ENCODE measurements around the gene OTOG.

Gene OTOG

DNA sequence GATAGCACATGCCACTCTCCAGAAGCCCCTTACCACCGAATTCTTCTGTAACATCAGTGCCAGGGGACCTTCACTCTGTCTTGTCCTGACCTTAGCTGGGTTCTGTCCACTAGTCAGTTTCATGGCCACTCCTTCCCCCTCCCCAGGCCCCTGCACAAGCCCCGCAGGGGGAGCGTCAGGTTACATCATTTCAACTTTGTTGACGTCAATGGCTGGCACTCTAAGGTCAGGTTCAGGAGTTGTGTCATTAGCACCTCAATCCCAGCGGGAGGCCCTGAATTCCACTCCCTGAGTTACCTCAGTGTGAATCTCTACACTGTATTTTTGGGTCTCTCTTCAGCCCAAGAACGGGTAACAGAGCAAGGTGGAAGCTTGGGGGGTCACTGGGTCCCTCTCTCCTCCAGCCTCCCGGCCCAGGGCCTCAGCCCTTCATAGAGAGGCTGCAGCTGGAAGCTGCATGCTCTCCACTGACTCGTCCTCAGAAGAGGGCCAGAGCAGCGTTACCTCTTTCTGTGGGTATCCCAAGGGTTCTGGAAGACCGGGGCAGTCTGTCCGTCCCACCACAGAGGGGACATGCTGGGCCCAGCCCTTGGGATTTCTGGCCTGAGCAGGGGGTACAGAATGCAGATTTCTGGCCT, 13.2 kb upstream of the OTOG start:
- Histone ChIP-seq H3K9me3 (ENCODE audit: insufficient read depth, low read length, severe bottlenecking) (no peaks in the 10 kb centered on the region), H3K27me3 (ENCODE audit: insufficient read depth, low read length, poor library complexity) (peaks cover 20% of the 10 kb centered on the region), H4K20me1 (ENCODE audit: insufficient read depth, low read length) (no peaks in the 10 kb centered on the region), H3K9ac (ENCODE audit: low read depth, low read length) (no peak overlapping the region), H3K79me2 (ENCODE audit: insufficient read depth, low read length) (no peaks in the 10 kb centered on the region), H3K4me3 (ENCODE audit: low read depth in 1 of 2, low read length in 2 of 2) (no peak overlapping the region), H3K27ac (ENCODE audit: low read length) (no peak overlapping the region), H3K36me3 (ENCODE audit: insufficient read depth, low read length) (no peaks in the 10 kb centered on the region), H3K4me1 (ENCODE audit: insufficient read depth, low read length) (no peaks in the 10 kb centered on the region), H3K4me2 (ENCODE audit: insufficient read depth, low read length) (no peak overlapping the region), H2AFZ (ENCODE audit: low read depth, low read length) (no peak overlapping the region)
- TF ChIP-seq, protein P1, sequence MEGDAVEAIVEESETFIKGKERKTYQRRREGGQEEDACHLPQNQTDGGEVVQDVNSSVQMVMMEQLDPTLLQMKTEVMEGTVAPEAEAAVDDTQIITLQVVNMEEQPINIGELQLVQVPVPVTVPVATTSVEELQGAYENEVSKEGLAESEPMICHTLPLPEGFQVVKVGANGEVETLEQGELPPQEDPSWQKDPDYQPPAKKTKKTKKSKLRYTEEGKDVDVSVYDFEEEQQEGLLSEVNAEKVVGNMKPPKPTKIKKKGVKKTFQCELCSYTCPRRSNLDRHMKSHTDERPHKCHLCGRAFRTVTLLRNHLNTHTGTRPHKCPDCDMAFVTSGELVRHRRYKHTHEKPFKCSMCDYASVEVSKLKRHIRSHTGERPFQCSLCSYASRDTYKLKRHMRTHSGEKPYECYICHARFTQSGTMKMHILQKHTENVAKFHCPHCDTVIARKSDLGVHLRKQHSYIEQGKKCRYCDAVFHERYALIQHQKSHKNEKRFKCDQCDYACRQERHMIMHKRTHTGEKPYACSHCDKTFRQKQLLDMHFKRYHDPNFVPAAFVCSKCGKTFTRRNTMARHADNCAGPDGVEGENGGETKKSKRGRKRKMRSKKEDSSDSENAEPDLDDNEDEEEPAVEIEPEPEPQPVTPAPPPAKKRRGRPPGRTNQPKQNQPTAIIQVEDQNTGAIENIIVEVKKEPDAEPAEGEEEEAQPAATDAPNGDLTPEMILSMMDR (IDR thresholded peaks at IDR 0.05; ENCODE audit: borderline replicate concordance, extremely low read depth, low read length, poor library complexity, severe bottlenecking), result no peak
- no peak for TF ChIP-seq EZH2 (IDR thresholded peaks at IDR 0.05; ENCODE audit: borderline replicate concordance, low read depth, low read length, severe bottlenecking)
- DNase-seq, result no peak
- ATAC-seq (ENCODE audit: insufficient read depth, low read depth), result no peak

DNA sequence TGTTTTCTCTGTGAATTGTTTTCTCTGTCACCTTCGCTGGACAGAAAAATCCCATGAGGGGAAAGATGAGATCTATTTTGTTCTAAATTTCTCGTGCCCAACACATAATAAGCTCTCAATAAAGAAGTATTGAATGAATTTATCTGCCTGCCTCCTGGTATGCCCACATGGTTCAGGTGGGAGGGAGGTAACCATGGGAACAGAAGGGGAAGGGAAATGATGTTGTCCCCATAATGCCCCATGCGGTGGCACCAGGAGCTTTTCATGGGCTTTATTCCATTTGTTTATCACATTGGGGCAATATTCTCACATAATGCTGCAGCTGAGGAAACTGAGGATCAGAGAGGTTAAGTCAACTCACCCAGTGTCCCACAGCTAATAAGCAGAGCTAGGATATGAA, 11.6 kb upstream of the OTOG start:
- DNase-seq (no peak), ATAC-seq (ENCODE audit: insufficient read depth, low read depth) (no peak)
- Histone ChIP-seq H3K4me3 (ENCODE audit: low read depth in 1 of 2, low read length in 2 of 2) (no peak overlapping the region), H3K79me2 (ENCODE audit: insufficient read depth, low read length) (no peaks in the 10 kb centered on the region), H3K9me3 (ENCODE audit: insufficient read depth, low read length, severe bottlenecking) (no peaks in the 10 kb centered on the region), H4K20me1 (ENCODE audit: insufficient read depth, low read length) (no peaks in the 10 kb centered on the region), H2AFZ (ENCODE audit: low read depth, low read length) (no peak overlapping the region), H3K36me3 (ENCODE audit: insufficient read depth, low read length) (no peaks in the 10 kb centered on the region), H3K9ac (ENCODE audit: low read depth, low read length) (no peak overlapping the region), H3K27me3 (ENCODE audit: insufficient read depth, low read length, poor library complexity) (peaks cover 10% of the 10 kb centered on the region), H3K27ac (ENCODE audit: low read length) (no peak overlapping the region), H3K4me1 (ENCODE audit: insufficient read depth, low read length) (no peaks in the 10 kb centered on the region), H3K4me2 (ENCODE audit: insufficient read depth, low read length) (no peak overlapping the region)
- no peak for TF ChIP-seq EZH2 (IDR thresholded peaks at IDR 0.05; ENCODE audit: borderline replicate concordance, low read depth, low read length, severe bottlenecking)
- TF ChIP-seq, protein P1 (IDR thresholded peaks at IDR 0.05; ENCODE audit: borderline replicate concordance, extremely low read depth, low read length, poor library complexity, severe bottlenecking), result no peak

DNA sequence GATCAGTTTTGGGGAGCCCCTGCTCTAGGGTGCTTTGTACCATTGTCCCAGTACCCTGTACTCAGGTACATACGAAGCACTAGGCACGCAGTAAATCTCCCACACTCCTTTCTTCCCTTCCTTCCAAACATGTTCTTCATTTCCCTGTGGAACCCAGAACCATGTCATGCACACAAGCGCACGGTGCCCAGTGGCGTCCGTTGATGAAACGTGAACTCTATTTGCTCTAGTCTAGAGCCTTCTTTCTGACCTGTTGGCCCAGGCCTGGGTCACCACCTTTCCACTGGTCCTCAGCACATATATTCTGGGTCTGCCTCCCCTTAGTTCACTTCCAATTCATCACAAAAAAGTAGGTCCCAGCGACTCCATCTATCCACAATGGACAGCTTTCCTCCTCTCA, 9.8 kb upstream of the OTOG start:
- Histone ChIP-seq H3K4me3 (ENCODE audit: low read depth in 1 of 2, low read length in 2 of 2) (no peak overlapping the region), H4K20me1 (ENCODE audit: insufficient read depth, low read length) (no peaks in the 10 kb centered on the region), H3K9ac (ENCODE audit: low read depth, low read length) (no peak overlapping the region), H3K27ac (ENCODE audit: low read length) (no peak overlapping the region), H3K79me2 (ENCODE audit: insufficient read depth, low read length) (no peaks in the 10 kb centered on the region), H3K36me3 (ENCODE audit: insufficient read depth, low read length) (no peaks in the 10 kb centered on the region), H3K4me2 (ENCODE audit: insufficient read depth, low read length) (no peak overlapping the region), H3K9me3 (ENCODE audit: insufficient read depth, low read length, severe bottlenecking) (no peaks in the 10 kb centered on the region), H2AFZ (ENCODE audit: low read depth, low read length) (no peak overlapping the region), H3K4me1 (ENCODE audit: insufficient read depth, low read length) (no peaks in the 10 kb centered on the region), H3K27me3 (ENCODE audit: insufficient read depth, low read length, poor library complexity) (peaks cover 18% of the 10 kb centered on the region)
- DNase-seq (no peak), ATAC-seq (ENCODE audit: insufficient read depth, low read depth) (no peak)
- TF ChIP-seq, protein P1 (IDR thresholded peaks at IDR 0.05; ENCODE audit: borderline replicate concordance, extremely low read depth, low read length, poor library complexity, severe bottlenecking), result no peak
- TF ChIP-seq EZH2 (IDR thresholded peaks at IDR 0.05; ENCODE audit: borderline replicate concordance, low read depth, low read length, severe bottlenecking), result no peak
